Measurements from ENCODE around the gene KRT75. TPM values are rescaled to one million over a fixed set of nuclear protein-coding genes. Genes with fewer than 3 reads are reported as not detected.

The KRT75 gene
- total RNA-seq, 1 experiment from 2014 or later: not detected

- CTCF ChIA-PET: no interaction called here
These were observed 40.0 kb upstream of the KRT75 start for GRCh38 chr12:52474212-52474611.

GRCh38 chr12:52473768-52474167 lies 39.6 kb upstream of the KRT75 start, which contains the start of gene KRT6C:
TSS of gene KRT6C (minus strand) at chr12:52473805. CDS start at chr12:52473737, 68 bp downstream.
- ATAC-seq: no peak
- RAD21 ChIA-PET (ENCODE audit: low non-redundant PET in 1 of 2, low total read pairs in 2 of 2, uncharacterized antibody in 2 of 2, unreplicated experiment in 2 of 2): no interaction called here
- H3K9me2 ChIP-seq (ENCODE audit: insufficient read depth): no peaks in the 10 kb centered on the region
- no peaks in the 10 kb centered on the region for H3K9me3 ChIP-seq (ENCODE audit: control insufficient read depth in 1 of 2, insufficient read depth in 1 of 2, low read depth in 1 of 2, low read length in 2 of 2)
- no peaks in the 10 kb centered on the region for H3K36me3 ChIP-seq (ENCODE audit: control insufficient read depth in 1 of 2, insufficient read depth in 2 of 2, low read length in 2 of 2)
- H3K79me2 ChIP-seq (ENCODE audit: insufficient read depth, low read length): no peaks in the 10 kb centered on the region
- H3K4me1 ChIP-seq (ENCODE audit: control insufficient read depth in 1 of 2, insufficient read depth in 2 of 2, low read length in 2 of 2): no peaks in the 10 kb centered on the region
- no peaks in the 10 kb centered on the region for H4K20me1 ChIP-seq (ENCODE audit: insufficient read depth)
- intact Hi-C loops (cut with micrococcal nuclease): no loop called here
- no peak for DNase-seq (ENCODE audit: low read depth, low spot score)
- BruUV-seq (replicated peaks): no TSS peak
- H3K27me3 ChIP-seq (ENCODE audit: insufficient read depth, low read length): no peaks in the 10 kb centered on the region
- CTCF ChIA-PET: no interaction called here
- POLR2A ChIA-PET: no interaction called here
- no peak within 1 kb of the TSS for H2AFZ ChIP-seq (ENCODE audit: low read depth, low read length, poor library complexity, severe bottlenecking)
- H3K4me3 ChIP-seq (replicated peaks in 1 of 2; ENCODE audit: low read depth in 1 of 2, low read length in 2 of 2): no peak within 1 kb of the TSS
- H3K4me2 ChIP-seq (ENCODE audit: low read length): no peak within 1 kb of the TSS
- H3K27ac ChIP-seq (ENCODE audit: low read depth, low read length): no peak within 1 kb of the TSS
- H3K9ac ChIP-seq (ENCODE audit: low read length): no peak within 1 kb of the TSS
- no peak for TF ChIP-seq ATF3 (IDR thresholded peaks at IDR 0.05)
- no peak for TF ChIP-seq CEBPB (IDR thresholded peaks at IDR 0.05; ENCODE audit: low read depth)
- TF ChIP-seq SIN3A (IDR thresholded peaks at IDR 0.05; ENCODE audit: low read depth): no peak
- no peak for TF ChIP-seq CBX3 (IDR thresholded peaks at IDR 0.05; ENCODE audit: low read depth)
- no peak for TF ChIP-seq RAD21 (IDR thresholded peaks at IDR 0.05; ENCODE audit: low read depth)
- TF ChIP-seq ZFX (IDR thresholded peaks at IDR 0.05): no peak
- no peak for TF ChIP-seq EZH2phosphoT487 (IDR thresholded peaks at IDR 0.05; ENCODE audit: borderline replicate concordance)
- TF ChIP-seq, protein P1, sequence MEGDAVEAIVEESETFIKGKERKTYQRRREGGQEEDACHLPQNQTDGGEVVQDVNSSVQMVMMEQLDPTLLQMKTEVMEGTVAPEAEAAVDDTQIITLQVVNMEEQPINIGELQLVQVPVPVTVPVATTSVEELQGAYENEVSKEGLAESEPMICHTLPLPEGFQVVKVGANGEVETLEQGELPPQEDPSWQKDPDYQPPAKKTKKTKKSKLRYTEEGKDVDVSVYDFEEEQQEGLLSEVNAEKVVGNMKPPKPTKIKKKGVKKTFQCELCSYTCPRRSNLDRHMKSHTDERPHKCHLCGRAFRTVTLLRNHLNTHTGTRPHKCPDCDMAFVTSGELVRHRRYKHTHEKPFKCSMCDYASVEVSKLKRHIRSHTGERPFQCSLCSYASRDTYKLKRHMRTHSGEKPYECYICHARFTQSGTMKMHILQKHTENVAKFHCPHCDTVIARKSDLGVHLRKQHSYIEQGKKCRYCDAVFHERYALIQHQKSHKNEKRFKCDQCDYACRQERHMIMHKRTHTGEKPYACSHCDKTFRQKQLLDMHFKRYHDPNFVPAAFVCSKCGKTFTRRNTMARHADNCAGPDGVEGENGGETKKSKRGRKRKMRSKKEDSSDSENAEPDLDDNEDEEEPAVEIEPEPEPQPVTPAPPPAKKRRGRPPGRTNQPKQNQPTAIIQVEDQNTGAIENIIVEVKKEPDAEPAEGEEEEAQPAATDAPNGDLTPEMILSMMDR (IDR thresholded peaks at IDR 0.05 in 2 of 3, conservative IDR thresholded peaks at IDR 0.05 in 1 of 3; ENCODE audit: borderline replicate concordance in 1 of 3, insufficient read depth in 1 of 3, low read depth in 2 of 3, low read length in 2 of 3): no peak
- TF ChIP-seq EZH2 (IDR thresholded peaks at IDR 0.05): no peak
- TF ChIP-seq SRF (IDR thresholded peaks at IDR 0.05; ENCODE audit: low read depth): no peak
- no peak for TF ChIP-seq ZNF274 (IDR thresholded peaks at IDR 0.05; ENCODE audit: low read depth, low read length)
- TF ChIP-seq, protein P2, sequence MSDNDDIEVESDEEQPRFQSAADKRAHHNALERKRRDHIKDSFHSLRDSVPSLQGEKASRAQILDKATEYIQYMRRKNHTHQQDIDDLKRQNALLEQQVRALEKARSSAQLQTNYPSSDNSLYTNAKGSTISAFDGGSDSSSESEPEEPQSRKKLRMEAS (IDR thresholded peaks at IDR 0.05): no peak
- TF ChIP-seq SP1 (IDR thresholded peaks at IDR 0.05; ENCODE audit: low read depth): no peak

More at GRCh38 chr12:52474212-52474611, 40.0 kb upstream of the KRT75 start:
- TF ChIP-seq EZH2phosphoT487 (IDR thresholded peaks at IDR 0.05; ENCODE audit: borderline replicate concordance) (no peak), SP1 (IDR thresholded peaks at IDR 0.05; ENCODE audit: low read depth) (no peak), ATF3 (IDR thresholded peaks at IDR 0.05) (no peak), TCF7L2 (IDR thresholded peaks at IDR 0.05; ENCODE audit: borderline replicate concordance, extremely low read depth, insufficient read depth, insufficient read length) (no peak), EGR1 (IDR thresholded peaks at IDR 0.05; ENCODE audit: low read depth) (no peak), EZH2 (IDR thresholded peaks at IDR 0.05) (no peak), CEBPB (IDR thresholded peaks at IDR 0.05; ENCODE audit: low read depth) (no peak)
- no TSS peak for BruUV-seq (replicated peaks)
- no peaks in the 10 kb centered on the region for H4K20me1 ChIP-seq (ENCODE audit: insufficient read depth)
- no peak for ATAC-seq
- intact Hi-C loops (cut with micrococcal nuclease): no loop called here
- DNase-seq (ENCODE audit: low read depth, low spot score): no peak
- no peak overlapping the region for H3K27ac ChIP-seq (ENCODE audit: low read depth, low read length)
- no peaks in the 10 kb centered on the region for H3K27me3 ChIP-seq (ENCODE audit: insufficient read depth, low read length)
- H3K9me3 ChIP-seq (ENCODE audit: control insufficient read depth in 1 of 2, insufficient read depth in 1 of 2, low read depth in 1 of 2, low read length in 2 of 2): no peaks in the 10 kb centered on the region
- H3K36me3 ChIP-seq (ENCODE audit: control insufficient read depth in 1 of 2, insufficient read depth in 2 of 2, low read length in 2 of 2): no peaks in the 10 kb centered on the region
- H3K9me2 ChIP-seq (ENCODE audit: insufficient read depth): no peaks in the 10 kb centered on the region
- POLR2A ChIA-PET: no interaction called here
- H3K4me2 ChIP-seq (ENCODE audit: low read length): no peak overlapping the region
- H3K9ac ChIP-seq (ENCODE audit: low read length): no peak overlapping the region
- RAD21 ChIA-PET (ENCODE audit: low non-redundant PET in 1 of 2, low total read pairs in 2 of 2, uncharacterized antibody in 2 of 2, unreplicated experiment in 2 of 2): no interaction called here
- no peaks in the 10 kb centered on the region for H3K79me2 ChIP-seq (ENCODE audit: insufficient read depth, low read length)
- no peaks in the 10 kb centered on the region for H3K4me1 ChIP-seq (ENCODE audit: control insufficient read depth in 1 of 2, insufficient read depth in 2 of 2, low read length in 2 of 2)
- no peak overlapping the region for H3K4me3 ChIP-seq (replicated peaks in 1 of 2; ENCODE audit: low read depth in 1 of 2, low read length in 2 of 2)
- H2AFZ ChIP-seq (ENCODE audit: low read depth, low read length, poor library complexity, severe bottlenecking): no peak overlapping the region
